HG03520 (cell line): ENCODE data around the gene MSRB3.

Source experiments
- ATAC-seq: cut with Tn5 transposase; IDR thresholded peaks from one replicate; pipeline ENCODE4 v1.9.1; 2021; ENCODE audit warnings: mild to moderate bottlenecking, moderate library complexity; ENCODE audit not compliant: unreplicated experiment

Gene MSRB3

GRCh38 chr12:65492998-65493912, 214.8 kb downstream of the MSRB3 start:
- no peak for ATAC-seq

- no peak for ATAC-seq
These were observed 215.4 kb downstream of the MSRB3 start for GRCh38 chr12:65493913-65494245.

GRCh38 chr12:65494537-65494936, 216.1 kb downstream of the MSRB3 start:
- ATAC-seq: no peak

- no peak for ATAC-seq
These were observed 216.8 kb downstream of the MSRB3 start for GRCh38 chr12:65495233-65495632.

GRCh38 chr12:65496617-65497016, 218.1 kb downstream of the MSRB3 start:
- ATAC-seq: no peak

GRCh38 chr12:65497660-65498059, 219.2 kb downstream of the MSRB3 start:
- ATAC-seq: no peak

- no peak for ATAC-seq
These were observed 220.7 kb downstream of the MSRB3 start for GRCh38 chr12:65499167-65499566.

- ATAC-seq: no peak
These were observed 221.8 kb downstream of the MSRB3 start for GRCh38 chr12:65500091-65500900.

- no peak for ATAC-seq
These were observed 222.7 kb downstream of the MSRB3 start for GRCh38 chr12:65501093-65501621.

- no peak for ATAC-seq
These were observed 223.5 kb downstream of the MSRB3 start for GRCh38 chr12:65501935-65502334.

GRCh38 chr12:65504417-65504816, 225.9 kb downstream of the MSRB3 start:
- ATAC-seq: no peak

GRCh38 chr12:65505386-65506121, 227.1 kb downstream of the MSRB3 start:
- ATAC-seq: no peak

GRCh38 chr12:65508276-65509035, 230.0 kb downstream of the MSRB3 start:
- no peak for ATAC-seq

GRCh38 chr12:65510007-65510406, 231.5 kb downstream of the MSRB3 start:
- no peak for ATAC-seq

- ATAC-seq: no peak
These were observed 232.1 kb downstream of the MSRB3 start for GRCh38 chr12:65510584-65511050.

- ATAC-seq: no peak
These were observed 232.8 kb downstream of the MSRB3 start for GRCh38 chr12:65511134-65511834.

- no peak for ATAC-seq
These were observed 233.4 kb downstream of the MSRB3 start for GRCh38 chr12:65511912-65512311.
